ENCODE data around the gene THNSL1. TPM values are rescaled to one million over a fixed set of nuclear protein-coding genes. Genes with fewer than 3 reads are reported as not detected.

The THNSL1 gene
- polyA plus RNA-seq, 3 donors from 2014 or later: 0.90 to 2.0 (median 1.9) TPM

GRCh38 chr10:25017661-25018060, 1.2 kb downstream of the THNSL1 start:
- DNase-seq: no peak
- peaks cover 18 to 20% of the 10 kb centered on the region in 2 donors for H3K4me1 Mint-ChIP-seq
- H3K27ac Mint-ChIP-seq: peak overlapping the region; percentile 95 to 100 (median 99)
- H3K9me3 Mint-ChIP-seq: peaks cover 0 to 4% (median 0%) of the 10 kb centered on the region in 6 donors
- H3K4me3 Mint-ChIP-seq: peak overlapping the region; percentile 87 to 97 (median 91)
- peaks cover 0 to 3% (median 0%) of the 10 kb centered on the region in 3 donors for H3K36me3 Mint-ChIP-seq
- peaks cover 12 to 18% (median 13%) of the 10 kb centered on the region in 3 donors for H3K27me3 Mint-ChIP-seq (ENCODE audit: low read depth in 3 of 3)

- DNase-seq: no peak
- Mint-ChIP-seq H3K27me3 (ENCODE audit: low read depth in 3 of 3) (peaks cover 12 to 18% (median 14%) of the 10 kb centered on the region in 3 donors), H3K9me3 (peaks cover 0 to 4% (median 0%) of the 10 kb centered on the region in 6 donors), H3K27ac (peak overlapping the region in 2 of 6 donors; percentile 48 to 100), H3K4me1 (peaks cover 18 to 20% of the 10 kb centered on the region in 2 donors), H3K4me3 (no peak overlapping the region), H3K36me3 (peaks cover 3 to 10% (median 6%) of the 10 kb centered on the region in 3 donors)
Measured at GRCh38 chr10:25018703-25019102, 2.3 kb downstream of the THNSL1 start.

GRCh38 chr10:25023278-25023677, 6.9 kb downstream of the THNSL1 start:
- H3K9me3 Mint-ChIP-seq: no peaks in the 10 kb centered on the region
- H3K36me3 Mint-ChIP-seq: peaks cover 4 to 12% (median 6%) of the 10 kb centered on the region in 3 donors
- no peak overlapping the region for H3K27ac Mint-ChIP-seq
- no peaks in the 10 kb centered on the region for H3K4me1 Mint-ChIP-seq
- DNase-seq: no peak
- no peak overlapping the region for H3K4me3 Mint-ChIP-seq
- peaks cover 0 to 2% (median 2%) of the 10 kb centered on the region in 3 donors for H3K27me3 Mint-ChIP-seq (ENCODE audit: low read depth in 3 of 3)

- Mint-ChIP-seq H3K27ac (no peak overlapping the region), H3K27me3 (ENCODE audit: low read depth in 3 of 3) (peaks cover 0 to 2% (median 2%) of the 10 kb centered on the region in 3 donors), H3K4me1 (no peaks in the 10 kb centered on the region), H3K9me3 (no peaks in the 10 kb centered on the region), H3K4me3 (no peak overlapping the region), H3K36me3 (peaks cover 4 to 12% (median 6%) of the 10 kb centered on the region in 3 donors)
- DNase-seq: no peak
Measured at GRCh38 chr10:25024528-25024927, 8.1 kb downstream of the THNSL1 start.

DNA sequence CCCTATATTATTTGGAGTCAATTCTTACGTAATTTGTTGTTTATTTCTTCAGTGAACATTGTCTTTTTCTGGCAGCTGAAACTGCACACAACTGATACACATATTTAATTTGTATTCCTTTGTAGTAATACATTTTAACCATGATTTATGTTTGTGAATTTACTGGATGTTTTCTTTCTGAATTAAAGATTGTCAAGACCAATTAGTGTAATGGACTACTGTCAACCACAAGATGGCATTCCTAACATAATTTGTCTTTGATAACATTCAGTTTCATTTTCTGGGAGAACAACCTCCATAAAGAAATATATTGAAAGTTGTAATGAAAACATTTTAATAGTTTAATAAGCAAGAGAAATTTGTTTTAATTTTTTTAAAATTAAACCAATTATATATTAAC, 10.1 kb downstream of the THNSL1 start:
- no peak overlapping the region for H3K27ac Mint-ChIP-seq

DNA sequence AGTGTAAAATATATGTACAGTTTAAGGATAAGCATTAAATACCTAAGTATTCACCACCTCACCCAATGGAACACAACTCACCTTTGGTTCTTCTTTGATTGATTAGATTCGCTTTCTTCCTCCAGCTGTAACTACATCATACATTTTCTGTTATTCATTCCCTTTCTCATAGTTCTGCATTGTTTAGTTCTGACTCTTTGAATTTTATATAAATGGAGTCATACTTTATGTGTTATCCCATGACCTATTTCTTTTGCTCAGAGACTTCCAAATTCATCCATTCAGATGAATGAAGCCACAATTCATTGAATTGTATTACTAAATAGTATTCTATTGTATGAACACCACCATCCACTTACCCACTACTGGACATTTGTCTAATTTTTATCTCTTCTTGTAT, 12.3 kb downstream of the THNSL1 start:
- H3K4me1 Mint-ChIP-seq: no peaks in the 10 kb centered on the region
- no peak overlapping the region for H3K4me3 Mint-ChIP-seq
- peaks cover 0 to 2% (median under 1%) of the 10 kb centered on the region in 3 donors for H3K27me3 Mint-ChIP-seq (ENCODE audit: low read depth in 3 of 3)
- no peaks in the 10 kb centered on the region for H3K9me3 Mint-ChIP-seq
- H3K27ac Mint-ChIP-seq: no peak overlapping the region
- DNase-seq: no peak
- peaks cover 1 to 5% (median 4%) of the 10 kb centered on the region in 3 donors for H3K36me3 Mint-ChIP-seq

More for the DNA sequence above, 10.1 kb downstream of the THNSL1 start:
- Mint-ChIP-seq H3K9me3 (no peaks in the 10 kb centered on the region), H3K4me3 (no peak overlapping the region), H3K4me1 (no peaks in the 10 kb centered on the region), H3K27me3 (ENCODE audit: low read depth in 3 of 3) (peaks cover 0 to 2% (median 2%) of the 10 kb centered on the region in 3 donors), H3K36me3 (peaks cover 8 to 11% (median 9%) of the 10 kb centered on the region in 3 donors)
- no peak for DNase-seq

DNA sequence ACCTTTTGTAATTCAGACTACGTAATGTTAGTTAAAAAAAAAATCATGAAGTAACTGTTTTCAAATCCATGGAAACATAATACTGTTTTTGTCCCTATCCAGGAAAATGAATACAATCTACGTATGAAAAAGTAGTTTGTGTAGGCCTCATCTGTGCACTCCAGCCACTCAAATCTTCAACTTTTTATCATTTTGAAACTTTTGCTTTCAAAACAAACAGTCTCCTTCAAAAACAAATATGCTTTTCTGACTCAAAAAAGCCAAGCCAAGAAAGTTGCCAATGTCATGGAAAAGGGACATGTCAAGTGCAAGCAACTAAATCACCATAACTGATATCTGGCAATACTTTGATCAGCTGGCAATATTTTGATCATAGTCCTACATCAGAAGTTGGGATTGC, 13.1 kb downstream of the THNSL1 start:
- Mint-ChIP-seq H3K4me1 (no peaks in the 10 kb centered on the region), H3K27me3 (ENCODE audit: low read depth in 3 of 3) (peaks cover 0 to 2% (median 0%) of the 10 kb centered on the region in 3 donors), H3K9me3 (no peaks in the 10 kb centered on the region), H3K36me3 (peaks cover 0 to 4% (median 4%) of the 10 kb centered on the region in 3 donors), H3K4me3 (no peak overlapping the region), H3K27ac (no peak overlapping the region)
- DNase-seq: no peak

DNA sequence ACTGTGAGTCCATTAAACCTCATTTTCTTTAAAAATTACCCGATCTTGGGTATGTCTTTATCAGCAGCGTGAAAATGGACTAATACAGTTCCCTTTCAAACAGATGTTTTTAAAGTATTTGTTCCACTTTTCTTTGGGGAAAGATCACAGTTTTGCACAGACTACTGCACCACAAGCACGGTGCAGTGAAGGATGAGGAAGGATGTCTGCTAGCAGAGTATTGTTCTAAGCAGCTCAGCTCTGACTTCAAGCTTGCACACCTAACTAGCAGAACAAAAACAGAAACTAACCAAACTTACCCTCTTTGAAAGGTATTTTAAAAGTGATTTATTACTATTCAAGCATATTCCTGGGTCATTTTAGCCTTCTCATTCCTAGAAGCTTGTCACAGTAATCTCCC, 20.0 kb downstream of the THNSL1 start:
- Mint-ChIP-seq H3K27me3 (ENCODE audit: low read depth in 3 of 3) (peaks cover 0 to 6% (median 2%) of the 10 kb centered on the region in 3 donors), H3K27ac (no peak overlapping the region), H3K36me3 (no peaks in the 10 kb centered on the region), H3K4me1 (no peaks in the 10 kb centered on the region), H3K9me3 (no peaks in the 10 kb centered on the region), H3K4me3 (no peak overlapping the region)
- no peak for DNase-seq

DNA sequence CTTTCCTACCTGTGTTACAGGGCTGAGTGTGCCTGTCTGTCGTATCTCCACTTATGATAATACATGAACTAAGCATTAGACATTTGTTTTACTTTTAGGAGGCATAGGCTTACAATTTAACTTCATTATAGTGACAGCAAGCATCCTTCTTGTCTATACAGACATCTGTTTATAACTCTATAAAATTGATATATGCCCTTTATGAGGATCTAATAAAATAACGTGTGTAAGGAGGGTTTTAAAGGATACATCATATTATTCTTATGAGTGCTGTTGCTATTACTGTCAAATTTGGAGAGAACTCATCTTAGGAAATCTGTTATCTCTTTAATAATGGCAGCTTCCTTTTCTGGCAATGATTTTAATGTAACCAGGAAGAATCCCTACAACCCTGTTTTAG, 21.9 kb downstream of the THNSL1 start:
- H3K4me1 Mint-ChIP-seq: no peaks in the 10 kb centered on the region
- no peak for DNase-seq
- H3K27ac Mint-ChIP-seq: no peak overlapping the region
- H3K27me3 Mint-ChIP-seq (ENCODE audit: low read depth in 3 of 3): peaks cover 4 to 6% (median 5%) of the 10 kb centered on the region in 3 donors
- no peaks in the 10 kb centered on the region for H3K36me3 Mint-ChIP-seq
- H3K4me3 Mint-ChIP-seq: no peak overlapping the region
- H3K9me3 Mint-ChIP-seq: no peaks in the 10 kb centered on the region

DNA sequence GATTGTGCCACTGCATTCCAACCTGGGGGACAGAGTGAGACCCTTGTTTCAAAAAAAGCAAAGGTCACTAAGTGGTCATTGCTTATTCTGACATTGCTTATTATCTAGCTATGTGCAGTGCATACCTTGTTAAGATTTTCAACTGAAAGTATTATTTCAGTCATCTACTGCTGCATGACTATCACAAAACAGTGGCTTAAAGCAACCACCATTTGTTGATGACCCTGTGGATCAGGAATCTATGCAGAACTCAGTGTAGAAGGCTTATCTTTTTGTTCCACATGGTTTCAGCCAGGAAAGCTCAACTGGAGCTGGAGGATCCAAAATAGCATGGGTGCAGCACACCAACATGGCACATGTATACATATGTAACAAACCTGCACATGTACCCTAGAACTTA, 23.1 kb downstream of the THNSL1 start:
- H3K4me1 Mint-ChIP-seq: no peaks in the 10 kb centered on the region
- no peaks in the 10 kb centered on the region for H3K9me3 Mint-ChIP-seq
- H3K4me3 Mint-ChIP-seq: no peak overlapping the region
- DNase-seq: no peak
- no peak overlapping the region for H3K27ac Mint-ChIP-seq
- H3K27me3 Mint-ChIP-seq (ENCODE audit: low read depth in 3 of 3): peaks cover 4 to 7% (median 6%) of the 10 kb centered on the region in 3 donors
- no peaks in the 10 kb centered on the region for H3K36me3 Mint-ChIP-seq

DNA sequence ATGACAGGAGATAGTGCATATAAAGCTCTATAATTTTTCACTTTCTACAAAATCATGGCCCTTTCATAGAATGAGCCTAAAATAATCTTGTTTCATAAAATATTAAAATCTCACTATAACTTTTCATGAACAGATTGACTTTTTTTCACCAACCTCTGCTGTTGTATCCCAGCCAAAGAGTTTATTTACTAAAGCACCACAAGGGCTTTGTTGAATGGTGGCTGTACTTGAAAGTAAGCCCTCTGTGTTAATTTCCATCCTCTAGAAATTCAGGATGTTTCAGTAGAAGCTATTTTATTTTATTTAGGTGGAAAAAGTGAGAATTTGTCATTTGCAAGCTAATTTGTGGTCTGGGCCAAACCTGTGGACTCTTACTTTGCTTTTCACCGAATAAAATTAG, 30.2 kb downstream of the THNSL1 start:
- peaks cover 3 to 23% (median 6%) of the 10 kb centered on the region in 3 donors for H3K27me3 Mint-ChIP-seq (ENCODE audit: low read depth in 3 of 3)
- H3K27ac Mint-ChIP-seq: no peak overlapping the region
- no peak for DNase-seq
- peaks cover 2 to 8% of the 10 kb centered on the region in 2 donors for H3K4me1 Mint-ChIP-seq
- no peak overlapping the region for H3K4me3 Mint-ChIP-seq
- no peaks in the 10 kb centered on the region for H3K9me3 Mint-ChIP-seq
- peaks cover 0 to 3% (median 0%) of the 10 kb centered on the region in 3 donors for H3K36me3 Mint-ChIP-seq

DNA sequence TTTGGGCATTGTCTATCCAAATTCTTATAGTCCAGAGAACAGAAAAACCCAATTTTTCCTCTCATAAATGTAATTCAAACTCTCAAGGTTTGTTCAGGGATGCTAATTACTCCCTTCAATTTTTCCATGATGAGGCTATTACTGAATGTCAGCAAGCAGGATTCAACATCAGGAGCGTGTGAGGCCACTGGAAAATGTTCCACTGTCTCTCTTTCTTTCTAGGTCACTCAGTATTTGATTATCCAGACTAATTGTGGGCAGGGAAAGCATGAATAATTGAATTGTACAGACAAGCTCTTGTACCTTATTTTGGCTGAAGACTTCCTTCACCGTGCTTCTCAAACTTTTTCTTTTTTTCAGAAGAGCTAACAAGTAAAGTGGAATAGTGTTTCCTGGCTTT, 30.7 kb downstream of the THNSL1 start:
- H3K27ac Mint-ChIP-seq: no peak overlapping the region
- peaks cover 2 to 8% of the 10 kb centered on the region in 2 donors for H3K4me1 Mint-ChIP-seq
- DNase-seq: no peak
- peaks cover 0 to 3% (median 0%) of the 10 kb centered on the region in 3 donors for H3K36me3 Mint-ChIP-seq
- H3K9me3 Mint-ChIP-seq: no peaks in the 10 kb centered on the region
- H3K27me3 Mint-ChIP-seq (ENCODE audit: low read depth in 3 of 3): peaks cover 3 to 23% (median 6%) of the 10 kb centered on the region in 3 donors
- no peak overlapping the region for H3K4me3 Mint-ChIP-seq

DNA sequence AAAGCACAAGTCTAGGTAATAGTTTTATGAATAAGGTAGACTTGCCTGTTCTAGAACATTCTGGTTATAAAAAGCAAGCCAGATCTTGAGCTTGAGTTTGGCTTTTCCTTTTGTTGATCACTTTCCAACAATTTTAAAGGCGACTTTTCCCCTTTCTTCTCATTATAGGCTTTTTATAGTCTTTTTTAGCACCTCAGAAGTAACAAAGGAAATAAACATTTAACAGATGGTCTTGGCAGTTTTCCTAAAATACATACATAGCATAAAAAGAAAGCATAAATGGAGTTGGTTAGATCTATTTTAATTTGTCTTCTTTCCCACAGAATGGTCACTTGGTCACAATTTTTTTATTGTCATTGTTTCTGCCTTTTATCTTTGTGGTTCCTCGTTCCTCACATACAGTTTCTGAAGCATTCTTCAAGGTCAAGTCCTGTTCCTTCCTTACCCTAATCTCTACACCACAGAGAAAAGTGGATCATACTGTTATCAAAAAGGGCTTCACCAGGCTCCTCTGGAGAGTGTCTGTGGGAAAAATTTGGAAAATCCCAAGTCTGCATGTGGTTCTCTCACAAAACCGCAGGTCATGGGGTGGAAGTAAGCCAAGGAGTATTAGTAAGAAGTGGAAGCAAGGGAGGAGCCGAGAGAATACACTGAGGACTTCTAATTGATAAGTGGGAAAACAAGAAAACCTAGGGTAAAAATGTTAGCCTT, 31.3 kb downstream of the THNSL1 start:
- Mint-ChIP-seq H3K9me3 (no peaks in the 10 kb centered on the region), H3K27ac (no peak overlapping the region), H3K36me3 (peaks cover 0 to 3% (median 0%) of the 10 kb centered on the region in 3 donors), H3K4me3 (peak overlapping the region in 1 of 5 donors; percentile 2), H3K4me1 (peaks cover 2 to 8% of the 10 kb centered on the region in 2 donors), H3K27me3 (ENCODE audit: low read depth in 3 of 3) (peaks cover 3 to 23% (median 4%) of the 10 kb centered on the region in 3 donors)
- no peak for DNase-seq

DNA sequence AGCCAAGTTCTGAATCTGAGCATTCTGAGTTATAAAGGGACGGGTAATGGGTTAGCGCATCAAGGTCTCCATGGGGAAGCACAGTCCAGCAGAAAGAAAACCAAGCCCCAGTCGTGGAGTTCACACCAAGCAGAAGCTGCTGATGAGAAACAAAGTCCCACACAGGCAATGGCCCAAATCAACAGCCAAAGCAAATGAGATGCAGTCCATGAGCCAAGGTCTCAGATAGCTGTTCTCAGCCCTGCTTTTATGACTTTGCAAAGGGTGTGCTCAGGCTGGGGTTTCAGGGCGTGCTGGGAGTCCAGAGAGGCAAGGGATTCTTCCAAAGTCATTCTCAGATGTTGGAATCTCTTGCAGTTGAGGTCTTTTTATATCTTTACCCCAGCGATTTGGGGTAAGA, 32.0 kb downstream of the THNSL1 start:
- no peak overlapping the region for H3K27ac Mint-ChIP-seq

More for the DNA sequence above, 32.0 kb downstream of the THNSL1 start:
- Mint-ChIP-seq H3K4me3 (no peak overlapping the region), H3K36me3 (peaks cover 0 to 3% (median 0%) of the 10 kb centered on the region in 3 donors), H3K9me3 (no peaks in the 10 kb centered on the region), H3K4me1 (peaks cover 2 to 8% of the 10 kb centered on the region in 2 donors), H3K27me3 (ENCODE audit: low read depth in 3 of 3) (peaks cover 2 to 22% (median 3%) of the 10 kb centered on the region in 3 donors)
- DNase-seq: no peak
